ENCODE measurements around the gene KAZALD1. TPM values are rescaled to one million over a fixed set of nuclear protein-coding genes. Genes with fewer than 3 reads are reported as not detected.

Gene KAZALD1
- total RNA-seq, 2 donors from 2014 or later, result not detected

DNA sequence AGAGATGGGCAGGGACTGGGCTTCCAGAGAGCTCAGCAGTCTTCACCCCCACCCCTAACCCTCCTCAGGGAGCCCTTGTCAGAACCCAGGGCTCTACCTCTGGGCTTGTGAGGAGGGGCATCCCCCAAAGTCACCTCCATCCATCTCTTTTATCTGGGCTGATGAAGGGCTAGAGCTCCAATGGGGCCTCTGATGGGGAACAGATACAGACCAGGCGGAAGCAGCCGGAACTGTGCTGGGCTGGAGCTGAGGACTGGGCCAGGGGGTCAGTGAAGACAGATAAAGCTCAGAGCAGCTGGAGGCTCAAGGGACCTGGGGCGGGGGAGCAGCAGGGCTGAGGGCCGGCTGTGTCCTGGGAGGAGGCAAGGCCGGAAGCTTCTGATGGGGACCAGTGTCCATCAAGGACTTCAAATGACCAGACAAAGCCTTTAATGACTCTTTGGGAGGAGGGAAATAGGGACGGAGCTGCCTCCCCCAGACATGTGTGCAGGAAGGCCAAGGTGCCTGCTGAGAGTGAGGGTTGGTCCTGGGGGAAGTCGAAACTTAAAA lies 10.2 kb downstream of the KAZALD1 start:
- ATAC-seq, result no peak
- Mint-ChIP-seq H3K27me3 (peaks cover 52% of the 10 kb centered on the region), H3K27ac (no peak overlapping the region), H3K36me3 (ENCODE audit: low read depth) (peaks cover 7% of the 10 kb centered on the region), H3K4me1 (peaks cover 16% of the 10 kb centered on the region), H3K4me3 (no peak overlapping the region)
- DNase-seq, result no peak
- no peaks in the 10 kb centered on the region for H3K9me3 ChIP-seq (ENCODE audit: control insufficient read depth, low read length, poor library complexity, severe bottlenecking)

DNA sequence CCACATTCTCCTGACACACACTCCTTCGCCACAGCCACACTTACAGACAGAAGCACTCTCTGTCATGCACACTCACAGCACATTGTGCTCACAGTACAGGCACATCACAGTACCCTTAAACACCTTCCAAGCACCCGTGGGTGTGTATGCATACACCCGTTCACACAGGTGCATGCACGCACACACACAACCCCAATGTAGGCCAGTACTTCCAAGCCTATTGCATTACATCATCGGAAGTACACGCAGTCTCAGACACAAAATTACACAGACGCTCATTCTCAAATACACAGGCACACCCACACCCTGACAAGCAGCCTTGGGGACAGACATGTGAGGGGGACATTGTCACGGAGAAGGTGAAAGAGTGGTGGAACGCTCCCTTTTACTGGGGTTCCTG lies 11.1 kb downstream of the KAZALD1 start:
- no peak overlapping the region for H3K27ac Mint-ChIP-seq
- H3K36me3 Mint-ChIP-seq (ENCODE audit: low read depth), result peaks cover 7% of the 10 kb centered on the region
- no peak overlapping the region for H3K4me3 Mint-ChIP-seq
- no peak for DNase-seq
- peaks cover 9% of the 10 kb centered on the region for H3K4me1 Mint-ChIP-seq
- peaks cover 54% of the 10 kb centered on the region for H3K27me3 Mint-ChIP-seq
- no peak for ATAC-seq
- no peaks in the 10 kb centered on the region for H3K9me3 ChIP-seq (ENCODE audit: control insufficient read depth, low read length, poor library complexity, severe bottlenecking)

DNA sequence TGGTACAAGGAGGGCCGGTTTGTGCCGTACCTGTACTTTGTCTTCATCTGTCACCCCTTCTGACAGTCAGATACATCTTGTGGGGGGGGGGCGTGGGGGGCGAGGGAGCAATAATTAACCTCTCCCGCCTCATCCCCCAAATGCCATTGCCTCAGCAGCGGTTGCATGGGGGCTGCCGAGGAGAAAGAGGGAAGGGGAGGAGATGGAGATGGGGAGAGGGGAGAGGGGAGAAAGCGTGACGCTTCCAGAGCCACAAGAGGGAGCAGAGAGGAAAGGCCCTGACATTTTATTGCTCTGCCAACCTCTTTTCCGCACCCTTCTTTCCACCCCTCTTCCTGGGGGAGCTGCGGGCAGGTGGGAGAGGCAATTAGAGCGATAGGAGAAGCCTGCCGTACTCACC lies 11.8 kb downstream of the KAZALD1 start:
- H3K9me3 ChIP-seq (ENCODE audit: control insufficient read depth, low read length, poor library complexity, severe bottlenecking), result no peaks in the 10 kb centered on the region
- H3K4me3 Mint-ChIP-seq, result no peak overlapping the region
- H3K27ac Mint-ChIP-seq, result no peak overlapping the region
- H3K36me3 Mint-ChIP-seq (ENCODE audit: low read depth), result peaks cover 9% of the 10 kb centered on the region
- DNase-seq, result no peak
- H3K4me1 Mint-ChIP-seq, result peaks cover 9% of the 10 kb centered on the region
- H3K27me3 Mint-ChIP-seq, result peaks cover 61% of the 10 kb centered on the region
- no peak for ATAC-seq

DNA sequence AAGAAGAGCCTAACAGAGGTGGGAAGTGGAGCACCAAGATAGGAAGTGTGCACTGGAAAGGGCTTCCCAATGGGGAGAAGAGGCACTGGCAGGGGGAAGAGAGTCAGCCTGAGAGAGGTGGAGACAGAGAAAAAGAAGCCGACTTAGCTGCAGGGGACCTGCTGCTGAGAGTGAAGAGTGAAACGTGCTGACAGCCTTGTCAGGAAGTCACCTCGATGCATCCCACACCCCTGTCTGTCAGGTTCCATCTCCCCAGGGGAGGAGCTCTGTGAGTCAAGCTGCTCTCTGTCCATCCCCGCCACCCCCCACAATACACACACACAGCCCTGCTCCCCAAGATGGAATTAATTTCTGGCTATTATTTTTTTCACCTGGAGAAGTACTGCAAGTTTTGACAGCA lies 14.0 kb downstream of the KAZALD1 start:
- Mint-ChIP-seq H3K4me1 (peaks cover 9% of the 10 kb centered on the region), H3K27me3 (peaks cover 75% of the 10 kb centered on the region), H3K36me3 (ENCODE audit: low read depth) (peaks cover 12% of the 10 kb centered on the region), H3K4me3 (no peak overlapping the region), H3K27ac (no peak overlapping the region)
- ATAC-seq, result no peak
- no peak for DNase-seq
- H3K9me3 ChIP-seq (ENCODE audit: control insufficient read depth, low read length, poor library complexity, severe bottlenecking), result no peaks in the 10 kb centered on the region

DNA sequence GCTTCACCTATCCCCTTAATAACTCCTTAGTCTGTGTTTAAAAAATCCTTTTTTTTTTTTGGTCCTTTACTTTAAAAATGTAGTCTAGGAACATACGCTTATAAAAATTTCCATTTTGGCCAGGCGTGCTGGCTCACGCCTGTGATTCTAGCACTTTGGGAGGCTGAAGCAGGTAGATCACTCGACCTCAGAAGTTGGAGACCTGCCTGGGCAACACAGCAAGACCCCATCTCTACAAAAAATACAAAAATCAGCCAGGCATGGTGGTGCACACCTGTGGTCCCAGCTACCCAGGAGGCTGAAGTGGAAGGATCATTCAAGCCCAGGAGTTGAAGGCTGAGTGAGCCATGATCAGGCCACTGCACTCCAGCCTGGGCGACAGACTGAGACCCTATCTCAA lies 14.8 kb downstream of the KAZALD1 start:
- DNase-seq (no peak), ATAC-seq (no peak)
- H3K9me3 ChIP-seq (ENCODE audit: control insufficient read depth, low read length, poor library complexity, severe bottlenecking), result no peaks in the 10 kb centered on the region
- Mint-ChIP-seq H3K4me3 (no peak overlapping the region), H3K27ac (no peak overlapping the region), H3K4me1 (peaks cover 7% of the 10 kb centered on the region), H3K36me3 (ENCODE audit: low read depth) (peaks cover 12% of the 10 kb centered on the region), H3K27me3 (peaks cover 75% of the 10 kb centered on the region)

DNA sequence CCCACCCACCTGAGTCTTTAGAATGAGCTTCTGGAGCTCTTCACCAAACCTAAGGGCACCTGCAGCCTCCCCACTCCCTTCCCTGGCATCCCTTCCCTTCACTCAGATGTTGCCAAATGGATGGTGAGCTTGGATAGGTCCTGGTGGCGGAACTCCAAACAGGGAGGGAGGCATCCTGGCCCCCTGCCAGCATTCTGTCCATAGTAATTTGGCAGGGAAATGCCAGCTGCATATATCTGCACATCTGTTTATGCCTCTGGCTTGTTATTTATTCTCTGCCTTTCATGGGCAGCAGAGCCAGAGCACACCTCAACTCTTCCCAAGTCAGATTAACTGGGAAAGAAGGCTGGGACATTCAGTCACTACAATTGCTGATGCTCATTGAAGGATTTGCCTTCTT lies 18.1 kb downstream of the KAZALD1 start:
- peaks cover 63% of the 10 kb centered on the region for H3K27me3 Mint-ChIP-seq
- no peaks in the 10 kb centered on the region for H3K9me3 ChIP-seq (ENCODE audit: control insufficient read depth, low read length, poor library complexity, severe bottlenecking)

DNA sequence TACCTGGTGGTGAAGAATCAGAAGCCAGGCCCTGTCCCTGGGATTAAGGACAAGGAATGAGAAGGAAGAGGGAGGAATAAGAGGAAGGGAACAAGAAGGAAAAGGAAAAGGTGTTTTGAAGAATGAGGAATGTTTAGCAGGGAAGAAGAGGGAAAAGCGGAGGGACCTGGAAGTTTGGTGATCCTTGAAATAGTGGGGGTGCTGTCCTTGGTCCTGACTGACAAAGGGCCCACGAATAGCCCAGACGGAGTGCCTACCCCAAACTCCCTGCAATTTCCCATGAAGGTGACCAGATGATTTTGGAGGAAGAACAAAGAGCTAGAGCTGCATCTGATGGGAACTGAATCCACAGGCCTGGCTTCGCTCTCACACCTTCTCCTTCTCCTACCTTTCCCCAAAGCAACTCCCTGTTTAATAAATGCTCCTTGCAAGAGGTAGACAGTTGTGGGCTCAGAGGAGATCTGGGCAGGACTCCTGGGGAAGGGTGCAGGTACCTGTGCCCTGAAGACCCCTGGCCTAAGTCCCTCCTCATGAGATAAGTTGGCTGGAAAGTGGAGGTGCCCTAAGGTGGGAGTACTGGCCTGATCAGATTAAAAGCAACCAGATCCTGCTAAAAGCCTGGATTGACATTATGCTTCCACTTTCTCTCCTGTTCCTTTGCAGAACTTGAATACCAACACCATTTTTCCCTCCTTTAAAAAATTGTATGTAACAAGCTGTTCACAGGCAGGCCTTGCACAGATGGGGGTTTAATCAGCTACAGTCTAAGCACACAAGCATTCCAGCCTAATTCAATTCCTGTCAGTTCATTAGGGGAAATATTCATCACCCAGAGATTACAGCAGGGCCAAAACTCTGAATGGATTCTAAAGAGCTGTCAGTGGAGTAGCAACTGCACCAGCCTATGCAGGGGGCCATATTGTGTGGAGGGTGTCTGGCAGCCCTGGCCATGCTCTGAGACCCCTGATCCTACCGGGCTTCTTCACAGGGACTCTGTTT lies 19.4 kb downstream of the KAZALD1 start:
- DNase-seq, result no peak
- H3K4me1 Mint-ChIP-seq, result no peaks in the 10 kb centered on the region
- peaks cover 62% of the 10 kb centered on the region for H3K27me3 Mint-ChIP-seq
- no peak overlapping the region for H3K27ac Mint-ChIP-seq
- H3K9me3 ChIP-seq (ENCODE audit: control insufficient read depth, low read length, poor library complexity, severe bottlenecking), result no peaks in the 10 kb centered on the region
- no peak overlapping the region for H3K4me3 Mint-ChIP-seq
- peaks cover 7% of the 10 kb centered on the region for H3K36me3 Mint-ChIP-seq (ENCODE audit: low read depth)
- no peak for ATAC-seq

More for the DNA sequence above, 18.1 kb downstream of the KAZALD1 start:
- DNase-seq (no peak), ATAC-seq (no peak)
- Mint-ChIP-seq H3K4me1 (peaks cover 3% of the 10 kb centered on the region), H3K36me3 (ENCODE audit: low read depth) (peaks cover 7% of the 10 kb centered on the region), H3K27ac (no peak overlapping the region), H3K4me3 (no peak overlapping the region)

DNA sequence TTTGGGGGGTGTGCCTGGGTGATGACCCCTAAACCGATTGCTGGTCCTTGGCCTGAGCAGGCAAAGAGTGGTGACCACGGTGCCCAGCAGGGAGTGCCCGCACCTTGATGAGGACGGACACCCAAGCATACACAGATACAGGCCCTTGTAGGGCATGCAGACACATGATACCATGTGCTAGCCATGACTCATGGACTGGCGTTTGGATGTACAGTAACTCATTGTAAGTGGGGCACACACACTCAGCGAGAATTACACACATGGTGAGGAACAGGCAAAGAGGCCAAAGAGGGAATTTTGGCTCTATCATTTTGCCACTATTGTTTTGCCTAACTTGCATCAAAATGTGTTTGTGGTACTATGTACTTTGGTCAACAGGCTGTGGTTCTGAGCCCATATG lies 24.1 kb downstream of the KAZALD1 start:
- ATAC-seq (no peak), DNase-seq (no peak)
- H3K4me3 Mint-ChIP-seq, result no peak overlapping the region
- peaks cover 76% of the 10 kb centered on the region for H3K27me3 Mint-ChIP-seq
- H3K27ac Mint-ChIP-seq, result no peak overlapping the region
- no peaks in the 10 kb centered on the region for H3K4me1 Mint-ChIP-seq
- no peaks in the 10 kb centered on the region for H3K9me3 ChIP-seq (ENCODE audit: control insufficient read depth, low read length, poor library complexity, severe bottlenecking)
- H3K36me3 Mint-ChIP-seq (ENCODE audit: low read depth), result peaks cover 2% of the 10 kb centered on the region

DNA sequence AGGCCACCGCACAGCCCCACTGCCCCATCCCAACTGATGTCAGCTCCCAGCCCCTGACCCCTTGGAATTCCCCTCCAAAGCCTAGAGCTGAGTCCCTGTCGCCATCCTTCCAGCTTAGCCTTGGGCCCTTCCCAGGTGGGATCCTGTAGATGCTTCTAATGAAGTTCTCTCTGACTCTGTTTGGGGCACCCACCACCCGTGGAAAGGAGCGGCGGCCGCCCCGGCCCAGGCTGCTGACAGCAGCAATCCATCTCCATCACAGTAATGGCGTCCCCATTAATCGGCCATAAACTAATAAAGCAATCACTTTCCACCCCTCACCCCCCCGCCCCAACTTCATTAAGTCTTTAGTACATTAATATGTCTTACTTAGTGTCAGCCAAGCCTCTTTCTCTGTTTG lies 25.6 kb downstream of the KAZALD1 start:
- no peak for ATAC-seq
- Mint-ChIP-seq H3K27me3 (peaks cover 86% of the 10 kb centered on the region), H3K4me3 (no peak overlapping the region), H3K36me3 (ENCODE audit: low read depth) (peaks cover 2% of the 10 kb centered on the region), H3K4me1 (no peaks in the 10 kb centered on the region), H3K27ac (no peak overlapping the region)
- DNase-seq, result no peak
- no peaks in the 10 kb centered on the region for H3K9me3 ChIP-seq (ENCODE audit: control insufficient read depth, low read length, poor library complexity, severe bottlenecking)

DNA sequence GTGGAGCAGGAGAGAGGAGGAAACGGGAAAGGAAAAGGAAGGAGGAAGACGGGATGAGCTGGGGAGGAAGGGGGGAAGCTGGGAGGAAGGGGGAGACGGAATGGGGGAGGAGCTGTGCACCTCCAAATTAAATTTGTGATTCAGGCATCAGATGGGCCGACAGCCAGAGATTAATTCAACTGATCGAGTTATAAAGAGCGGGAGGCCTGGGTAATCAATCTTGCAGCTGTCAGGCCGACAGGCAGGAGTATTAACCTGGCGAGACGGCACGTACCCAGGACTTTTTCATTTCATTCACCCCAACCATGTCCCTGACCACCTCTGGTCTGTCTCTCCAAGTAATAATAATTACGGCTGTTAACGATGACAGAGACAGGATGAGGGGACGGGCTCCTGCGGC lies 26.2 kb downstream of the KAZALD1 start:
- Mint-ChIP-seq H3K4me1 (no peaks in the 10 kb centered on the region), H3K36me3 (ENCODE audit: low read depth) (peaks cover 2% of the 10 kb centered on the region), H3K27me3 (peaks cover 87% of the 10 kb centered on the region), H3K27ac (no peak overlapping the region), H3K4me3 (no peak overlapping the region)
- no peaks in the 10 kb centered on the region for H3K9me3 ChIP-seq (ENCODE audit: control insufficient read depth, low read length, poor library complexity, severe bottlenecking)
- ATAC-seq (no peak), DNase-seq (no peak)

DNA sequence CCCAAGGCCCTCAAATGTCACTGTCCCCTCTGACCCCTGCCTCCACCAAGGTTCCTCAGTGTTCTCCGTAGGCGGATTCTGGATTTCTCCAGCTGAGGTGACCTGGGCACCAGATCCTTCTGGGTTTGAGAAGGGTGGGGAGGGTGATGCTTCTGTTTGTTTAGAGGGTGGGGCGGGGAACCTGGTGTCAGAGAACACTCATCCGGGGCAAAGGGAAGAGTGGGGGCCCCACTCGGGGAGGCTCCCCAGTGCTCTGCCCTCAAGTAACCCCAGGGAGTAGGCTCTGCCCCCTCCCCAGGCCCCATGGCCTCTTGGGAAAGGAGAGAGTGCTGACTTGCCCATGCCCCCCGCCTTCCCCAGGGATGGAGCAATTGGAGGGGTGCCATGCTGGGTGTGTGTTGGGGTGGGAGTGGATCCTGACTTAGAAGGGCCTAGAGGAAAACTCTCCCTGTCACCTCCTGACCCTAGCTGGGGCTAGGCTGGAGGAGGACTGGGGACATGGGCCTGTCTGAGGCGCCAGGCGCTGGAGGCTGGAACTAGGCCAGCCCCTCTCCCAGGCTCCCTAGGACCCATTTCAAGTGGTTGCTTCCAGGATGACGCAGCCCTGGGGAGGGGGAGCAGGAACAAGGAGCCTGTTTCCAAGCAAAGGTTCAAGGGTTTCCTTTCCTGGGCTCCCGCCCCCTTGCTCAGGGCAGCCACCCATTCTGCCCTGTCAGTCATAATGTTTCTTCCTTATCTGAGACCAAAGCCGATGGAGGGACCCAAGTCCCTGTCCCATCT lies 27.9 kb downstream of the KAZALD1 start:
- Mint-ChIP-seq H3K36me3 (ENCODE audit: low read depth) (no peaks in the 10 kb centered on the region), H3K4me1 (no peaks in the 10 kb centered on the region), H3K4me3 (no peak overlapping the region), H3K27me3 (peaks cover 85% of the 10 kb centered on the region), H3K27ac (no peak overlapping the region)
- DNase-seq, result no peak
- no peak for ATAC-seq
- H3K9me3 ChIP-seq (ENCODE audit: control insufficient read depth, low read length, poor library complexity, severe bottlenecking), result no peaks in the 10 kb centered on the region

DNA sequence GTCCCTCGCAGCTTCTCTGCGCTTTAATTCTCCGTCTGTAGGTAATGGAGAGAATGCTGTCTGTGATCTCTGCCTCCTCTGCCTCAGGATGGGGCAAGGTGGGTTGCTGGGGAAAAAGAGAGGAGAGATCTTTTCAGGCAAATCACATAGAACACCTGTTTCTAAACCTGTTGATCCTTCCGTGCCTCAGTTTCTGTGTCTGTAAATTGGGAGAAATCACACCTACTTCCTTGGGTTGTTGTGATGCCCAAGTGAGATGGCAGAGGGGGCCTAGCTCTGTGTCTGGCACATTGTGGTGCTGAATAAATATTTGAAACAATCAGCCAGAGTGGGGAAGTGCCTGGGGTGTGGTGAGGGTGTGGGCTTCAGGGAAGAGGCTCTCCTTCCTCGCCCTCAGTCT lies 28.8 kb downstream of the KAZALD1 start:
- Mint-ChIP-seq H3K4me3 (no peak overlapping the region), H3K4me1 (peaks cover under 1% of the 10 kb centered on the region), H3K36me3 (ENCODE audit: low read depth) (no peaks in the 10 kb centered on the region), H3K27ac (no peak overlapping the region), H3K27me3 (peaks cover 85% of the 10 kb centered on the region)
- ATAC-seq (no peak), DNase-seq (no peak)
- H3K9me3 ChIP-seq (ENCODE audit: control insufficient read depth, low read length, poor library complexity, severe bottlenecking), result no peaks in the 10 kb centered on the region

DNA sequence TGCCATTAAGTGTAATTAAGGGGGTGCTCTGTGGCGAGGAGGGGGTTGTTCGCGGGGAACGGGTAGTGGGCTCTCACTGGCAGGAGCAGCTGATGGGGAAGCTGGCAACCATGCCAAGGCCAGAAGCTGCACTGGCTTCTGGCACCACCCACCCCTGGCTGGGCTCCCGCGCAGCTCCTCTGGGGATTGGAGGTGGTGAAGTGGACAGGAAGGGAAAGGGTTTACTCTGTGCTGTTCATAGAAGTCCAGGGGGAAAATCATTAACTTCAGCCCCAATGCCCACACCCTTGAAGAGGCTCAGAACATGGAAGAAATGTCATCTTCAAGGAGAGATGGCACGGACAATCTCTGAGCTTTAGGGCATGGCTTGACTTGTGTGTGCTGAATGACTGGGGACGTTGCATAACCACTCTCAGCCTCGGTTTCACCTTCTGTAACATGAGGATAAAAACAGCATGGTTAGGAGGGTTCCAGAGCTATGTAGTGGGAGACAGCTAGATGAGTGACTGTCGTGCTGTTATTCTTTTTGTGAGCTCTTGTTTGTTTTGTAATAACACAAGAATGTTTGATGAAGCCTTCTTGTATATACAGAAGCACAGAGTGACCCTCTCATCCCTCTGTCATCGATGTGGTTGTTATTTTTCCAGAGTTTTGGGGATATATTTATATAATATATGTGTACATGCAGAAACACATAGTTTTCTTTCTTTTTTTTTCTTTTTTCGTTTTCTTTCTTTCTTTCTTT lies 29.9 kb downstream of the KAZALD1 start:
- ATAC-seq, result no peak
- Mint-ChIP-seq H3K36me3 (ENCODE audit: low read depth) (no peaks in the 10 kb centered on the region), H3K4me1 (peaks cover 2% of the 10 kb centered on the region), H3K27me3 (peaks cover 80% of the 10 kb centered on the region), H3K27ac (no peak overlapping the region), H3K4me3 (no peak overlapping the region)
- H3K9me3 ChIP-seq (ENCODE audit: control insufficient read depth, low read length, poor library complexity, severe bottlenecking), result no peaks in the 10 kb centered on the region
- no peak for DNase-seq
